ENCODE data around the gene CSRP2. TPM values are rescaled to one million over a fixed set of nuclear protein-coding genes. Genes with fewer than 3 reads are reported as not detected.

Gene CSRP2
- total RNA-seq, 2 donors from 2014 or later: 4.3 to 19.7 TPM

- no peaks in the 10 kb centered on the region for H3K9me3 ChIP-seq
- TF ChIP-seq, protein P1, sequence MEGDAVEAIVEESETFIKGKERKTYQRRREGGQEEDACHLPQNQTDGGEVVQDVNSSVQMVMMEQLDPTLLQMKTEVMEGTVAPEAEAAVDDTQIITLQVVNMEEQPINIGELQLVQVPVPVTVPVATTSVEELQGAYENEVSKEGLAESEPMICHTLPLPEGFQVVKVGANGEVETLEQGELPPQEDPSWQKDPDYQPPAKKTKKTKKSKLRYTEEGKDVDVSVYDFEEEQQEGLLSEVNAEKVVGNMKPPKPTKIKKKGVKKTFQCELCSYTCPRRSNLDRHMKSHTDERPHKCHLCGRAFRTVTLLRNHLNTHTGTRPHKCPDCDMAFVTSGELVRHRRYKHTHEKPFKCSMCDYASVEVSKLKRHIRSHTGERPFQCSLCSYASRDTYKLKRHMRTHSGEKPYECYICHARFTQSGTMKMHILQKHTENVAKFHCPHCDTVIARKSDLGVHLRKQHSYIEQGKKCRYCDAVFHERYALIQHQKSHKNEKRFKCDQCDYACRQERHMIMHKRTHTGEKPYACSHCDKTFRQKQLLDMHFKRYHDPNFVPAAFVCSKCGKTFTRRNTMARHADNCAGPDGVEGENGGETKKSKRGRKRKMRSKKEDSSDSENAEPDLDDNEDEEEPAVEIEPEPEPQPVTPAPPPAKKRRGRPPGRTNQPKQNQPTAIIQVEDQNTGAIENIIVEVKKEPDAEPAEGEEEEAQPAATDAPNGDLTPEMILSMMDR (IDR thresholded peaks at IDR 0.05): no peak
- TF ChIP-seq POLR2A (IDR thresholded peaks at IDR 0.05): no peak
- ATAC-seq (no peak), DNase-seq (no peak)
- no peak overlapping the region for H3K27ac ChIP-seq
- H3K27me3 ChIP-seq: no peaks in the 10 kb centered on the region
- H3K4me1 ChIP-seq: no peaks in the 10 kb centered on the region
- WGBS, 2 donors: 80 to 85% methylated on average over 8 of the region's 8 CpGs
- H3K4me3 ChIP-seq: no peak overlapping the region
- no peaks in the 10 kb centered on the region for H3K36me3 ChIP-seq (replicated peaks in 1 of 2; ENCODE audit: insufficient read depth in 1 of 2, low read depth in 2 of 2)
- intact Hi-C loops (cut with DNase I): no loop called here
These were observed 12.1 kb downstream of the CSRP2 start for GRCh38 chr12:76866726-76867125.

- WGBS, 2 donors: 90 to 91% methylated on average over 8 of the region's 8 CpGs
These were observed 12.7 kb downstream of the CSRP2 start for GRCh38 chr12:76866151-76866567.

DNA sequence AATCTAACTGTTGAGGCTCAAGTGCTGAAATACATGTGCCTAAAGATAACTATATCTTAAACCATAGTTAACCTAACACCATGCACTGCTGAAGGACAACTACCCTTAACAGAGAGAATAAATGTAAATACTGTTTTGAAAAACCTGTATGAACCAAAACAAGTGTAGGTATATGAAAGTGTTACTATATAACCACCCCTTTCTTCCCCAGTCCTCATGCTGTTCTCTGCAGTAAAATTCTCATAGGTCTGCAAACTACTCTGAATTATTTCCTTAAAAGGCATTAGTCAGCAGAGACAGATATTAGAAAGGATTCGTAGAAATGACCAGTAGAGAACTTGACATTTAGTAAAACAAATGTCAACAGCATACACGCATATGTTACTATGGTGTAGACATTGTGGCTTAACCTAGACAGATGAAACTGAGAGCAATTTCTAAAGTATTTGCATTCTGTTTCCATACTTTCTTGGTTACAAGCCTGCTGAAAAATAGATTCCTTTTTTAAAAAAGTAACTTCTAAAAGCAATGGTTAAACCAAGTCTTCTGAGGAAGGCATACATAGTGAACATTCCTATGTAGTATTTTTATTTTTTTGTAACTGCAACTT, 13.9 kb downstream of the CSRP2 start:
- intact Hi-C loops (cut with DNase I): no loop called here
- Histone ChIP-seq H3K27me3 (no peaks in the 10 kb centered on the region), H3K4me3 (no peak overlapping the region), H3K36me3 (replicated peaks in 1 of 2; ENCODE audit: insufficient read depth in 1 of 2, low read depth in 2 of 2) (no peaks in the 10 kb centered on the region), H3K9me3 (no peaks in the 10 kb centered on the region), H3K27ac (no peak overlapping the region), H3K4me1 (no peaks in the 10 kb centered on the region)
- WGBS, 2 donors: 56 to 57% methylated on average over 2 of the region's 2 CpGs
- DNase-seq (no peak), ATAC-seq (no peak)
- TF ChIP-seq, protein P1 (IDR thresholded peaks at IDR 0.05): no peak
- no peak for TF ChIP-seq POLR2A (IDR thresholded peaks at IDR 0.05)

More at GRCh38 chr12:76866151-76866567, 12.7 kb downstream of the CSRP2 start:
- no peaks in the 10 kb centered on the region for H3K4me1 ChIP-seq
- no peak for ATAC-seq
- H3K27me3 ChIP-seq: no peaks in the 10 kb centered on the region
- H3K4me3 ChIP-seq: no peak overlapping the region
- no peaks in the 10 kb centered on the region for H3K9me3 ChIP-seq
- no peak overlapping the region for H3K27ac ChIP-seq
- no peaks in the 10 kb centered on the region for H3K36me3 ChIP-seq (replicated peaks in 1 of 2; ENCODE audit: insufficient read depth in 1 of 2, low read depth in 2 of 2)
- intact Hi-C loops (cut with DNase I): no loop called here
- no peak for DNase-seq
- TF ChIP-seq, protein P1 (IDR thresholded peaks at IDR 0.05): no peak

GRCh38 chr12:76863837-76864236, 15.0 kb downstream of the CSRP2 start:
- Histone ChIP-seq H3K4me1 (no peaks in the 10 kb centered on the region), H3K27ac (no peak overlapping the region), H3K9me3 (no peaks in the 10 kb centered on the region), H3K4me3 (no peak overlapping the region), H3K27me3 (no peaks in the 10 kb centered on the region), H3K36me3 (replicated peaks in 1 of 2; ENCODE audit: insufficient read depth in 1 of 2, low read depth in 2 of 2) (no peaks in the 10 kb centered on the region)
- DNase-seq (no peak), ATAC-seq (no peak)
- intact Hi-C loops (cut with DNase I): no loop called here
- no peak for TF ChIP-seq POLR2A (IDR thresholded peaks at IDR 0.05)
- TF ChIP-seq, protein P1 (IDR thresholded peaks at IDR 0.05): no peak
- 71 to 82% methylated on average over 4 of the region's 4 CpGs for WGBS, 2 donors

- 89 to 90% methylated on average over 12 of the region's 12 CpGs for WGBS, 2 donors
- no peak overlapping the region for H3K27ac ChIP-seq
- H3K27me3 ChIP-seq: no peaks in the 10 kb centered on the region
- H3K36me3 ChIP-seq (replicated peaks in 1 of 2; ENCODE audit: insufficient read depth in 1 of 2, low read depth in 2 of 2): no peaks in the 10 kb centered on the region
- H3K4me3 ChIP-seq: no peak overlapping the region
- intact Hi-C loops (cut with DNase I): no loop called here
- no peak for ATAC-seq
- no peaks in the 10 kb centered on the region for H3K9me3 ChIP-seq
- H3K4me1 ChIP-seq: no peaks in the 10 kb centered on the region
- no peak for DNase-seq
- TF ChIP-seq POLR2A (IDR thresholded peaks at IDR 0.05): no peak
- TF ChIP-seq, protein P1 (IDR thresholded peaks at IDR 0.05): no peak
These were observed 15.7 kb downstream of the CSRP2 start for GRCh38 chr12:76863005-76863670.

Measured in body of pancreas (tissue), 4 donors.